NOMO-1 treated with DMSO at 0.1 percent for 48 hours (cell line): Measurements from ENCODE around the gene TBX1.

ENCODE experiments used
- DNase-seq: peaks from one replicate; lab custom pipeline; 2025; ENCODE audit not compliant: unreplicated experiment; lab: John Stamatoyannopoulos, UW

The TBX1 gene

GRCh38 chr22:19737846-19738663 lies 22.5 kb upstream of the TBX1 start:
- DNase-seq = no peak

DNA sequence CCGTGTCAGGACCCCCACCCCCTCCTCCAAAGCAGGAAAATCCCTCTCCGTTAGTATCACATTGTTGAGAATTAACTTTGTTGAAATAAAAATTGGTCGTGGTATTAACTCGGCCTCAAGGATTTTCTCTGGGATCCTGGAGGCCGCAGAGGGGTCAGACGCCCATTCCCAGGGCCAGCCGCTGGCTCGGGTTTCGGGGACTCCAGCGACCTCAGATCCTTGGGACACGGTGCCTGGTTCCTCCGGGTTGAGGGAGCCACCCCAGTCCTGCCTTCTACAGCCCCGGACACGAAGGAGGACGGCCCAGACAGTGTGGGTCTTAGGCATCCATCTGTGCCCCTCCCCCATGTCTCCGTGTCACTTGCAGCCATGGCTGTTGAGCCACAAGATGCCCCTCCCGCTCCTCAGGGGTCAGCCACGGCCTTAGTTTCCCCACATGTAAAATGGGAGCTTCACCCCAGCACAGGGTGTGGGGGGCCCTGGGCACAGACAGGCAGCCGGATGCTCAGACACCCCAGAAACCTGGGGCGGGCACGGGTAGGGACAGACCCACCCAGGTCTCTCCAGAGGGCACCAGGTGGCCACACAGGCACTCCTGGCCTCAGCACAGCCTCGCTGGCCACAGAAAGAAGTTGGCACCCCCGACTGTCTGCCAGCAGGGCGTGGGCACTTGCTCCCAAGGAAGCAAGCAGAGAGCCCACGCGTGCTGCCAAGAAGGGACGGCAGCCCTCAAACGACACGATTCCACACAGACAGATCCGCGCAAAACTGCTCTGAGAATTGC lies 21.7 kb upstream of the TBX1 start:
- no peak for DNase-seq

- no peak for DNase-seq
These were observed 21.1 kb upstream of the TBX1 start for GRCh38 chr22:19739448-19739895.

DNA sequence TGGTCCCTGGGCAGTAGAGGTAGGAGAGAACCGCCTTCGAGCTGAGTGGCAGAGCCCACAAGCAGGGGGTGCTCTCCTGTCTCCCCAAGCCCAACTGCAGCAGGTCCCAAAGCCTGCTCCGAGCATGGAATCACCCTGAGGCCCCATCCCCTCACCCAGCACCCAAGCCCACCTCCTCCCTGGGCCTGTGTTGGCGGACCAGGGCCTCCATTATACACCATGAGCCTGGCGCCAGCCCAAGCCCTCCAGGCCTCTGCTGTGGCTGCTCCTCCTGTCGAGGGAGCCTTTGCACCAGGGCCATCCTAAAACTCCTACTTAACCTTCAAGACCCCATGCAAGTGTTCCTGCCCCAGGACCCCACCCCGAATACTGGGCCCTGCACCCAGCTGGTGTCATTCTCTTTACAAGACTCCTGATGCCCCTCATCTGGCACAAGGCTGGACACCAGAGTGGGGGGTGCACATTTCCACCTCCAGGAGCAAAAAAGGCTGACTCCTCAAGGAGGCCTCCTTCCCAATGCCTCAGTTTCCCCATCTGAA lies 20.6 kb upstream of the TBX1 start:
- no peak for DNase-seq

- no peak for DNase-seq
These were observed 20.0 kb upstream of the TBX1 start for GRCh38 chr22:19740586-19740985.

DNA sequence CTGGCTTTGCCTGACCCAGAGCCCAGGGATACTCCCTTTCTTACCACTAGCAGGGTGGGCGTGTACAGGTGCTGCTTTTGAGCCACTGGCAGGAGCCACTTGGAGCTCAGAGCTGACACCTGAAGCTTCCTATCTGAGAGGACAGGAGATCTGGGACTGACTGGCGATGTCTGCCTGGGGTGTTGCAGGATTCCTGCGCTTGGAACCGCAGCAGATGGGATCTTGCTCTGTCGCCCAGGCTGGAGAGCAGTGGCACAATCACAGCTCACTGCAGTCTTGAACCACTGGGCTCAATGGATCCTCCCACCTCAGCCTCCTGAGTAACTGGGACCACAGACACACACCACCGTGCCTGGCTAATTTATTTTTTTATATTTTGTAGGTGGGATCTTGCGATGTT lies 19.5 kb upstream of the TBX1 start:
- no peak for DNase-seq

- DNase-seq = no peak
These were observed 18.2 kb upstream of the TBX1 start for GRCh38 chr22:19742160-19743066.

DNA sequence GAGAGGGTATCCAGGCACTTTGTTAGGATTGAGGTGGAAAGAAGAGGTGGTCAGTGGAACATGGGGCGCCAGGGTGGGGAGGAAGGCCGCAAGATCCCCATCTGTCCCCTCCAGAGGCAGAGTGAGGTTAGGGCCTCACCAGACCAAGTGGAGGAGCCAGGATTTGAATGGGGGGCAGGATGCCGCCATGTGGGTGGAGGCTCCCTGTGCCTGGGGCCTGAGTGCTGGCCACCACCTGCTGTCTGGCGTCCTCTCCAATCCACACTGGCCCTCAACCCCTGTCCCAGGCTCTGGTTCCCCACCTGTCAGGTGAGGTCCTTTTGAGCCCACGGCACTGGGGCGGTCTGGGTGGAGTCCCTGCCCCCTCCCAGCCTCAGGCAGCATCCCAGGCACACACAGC lies 17.5 kb upstream of the TBX1 start:
- DNase-seq = no peak

- DNase-seq = no peak
These were observed 16.9 kb upstream of the TBX1 start for GRCh38 chr22:19743651-19744050.

DNA sequence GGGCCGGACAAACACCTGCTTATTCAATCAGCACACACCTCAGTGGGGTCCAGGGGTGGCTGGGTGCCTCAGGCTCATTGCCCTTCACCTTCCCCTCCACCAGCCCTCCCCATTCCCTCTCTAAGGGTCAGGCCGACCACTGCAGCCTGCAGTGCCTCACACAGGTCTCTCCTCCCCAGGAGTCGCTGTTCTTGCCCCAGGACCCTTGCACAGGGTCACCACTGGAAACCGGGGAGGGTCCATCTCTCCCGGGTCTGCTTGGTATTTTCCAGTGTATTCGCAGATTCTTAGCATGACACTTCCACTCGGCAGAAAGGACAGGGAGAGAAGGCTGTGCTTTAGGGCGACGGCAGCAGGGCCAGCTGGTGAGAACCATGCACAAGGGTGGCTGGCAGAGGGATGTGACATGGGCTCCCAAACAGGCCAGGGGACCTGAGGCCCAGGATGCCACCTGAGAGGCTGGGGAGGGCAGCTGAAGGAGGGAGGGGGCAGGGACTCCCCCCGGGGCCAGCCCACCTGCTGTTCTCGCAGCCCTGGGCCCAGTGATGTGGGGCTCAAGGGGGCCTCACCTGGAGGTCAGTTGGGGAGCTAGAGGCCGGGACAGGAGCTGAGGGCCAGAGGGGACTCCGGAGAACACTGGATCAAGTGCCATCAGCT lies 16.1 kb upstream of the TBX1 start:
- no peak for DNase-seq

- no peak for DNase-seq
These were observed 15.2 kb upstream of the TBX1 start for GRCh38 chr22:19745155-19746101.

GRCh38 chr22:19746726-19747125 lies 13.9 kb upstream of the TBX1 start:
- no peak for DNase-seq

DNA sequence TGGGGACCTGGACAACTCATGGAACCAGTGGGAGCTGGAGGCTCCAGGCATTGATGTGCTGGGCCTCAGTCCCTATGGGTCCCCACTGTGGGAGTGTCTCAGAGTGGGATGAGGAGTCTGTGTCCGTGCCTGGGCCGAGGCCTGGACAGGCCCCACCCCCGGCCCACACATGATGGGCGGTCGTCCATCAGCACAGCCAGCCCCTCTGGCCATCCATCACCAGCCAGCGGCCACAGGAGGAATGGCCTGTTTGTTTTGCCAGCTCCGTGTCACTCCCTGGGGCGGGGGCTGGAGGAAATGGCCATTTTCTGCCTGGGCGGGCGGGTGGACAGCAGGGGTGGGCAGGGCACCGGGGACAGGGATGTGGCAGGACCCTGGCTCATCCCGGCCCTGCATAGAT lies 13.0 kb upstream of the TBX1 start:
- no peak for DNase-seq

- no peak for DNase-seq
These were observed 12.4 kb upstream of the TBX1 start for GRCh38 chr22:19748139-19748538.

DNA sequence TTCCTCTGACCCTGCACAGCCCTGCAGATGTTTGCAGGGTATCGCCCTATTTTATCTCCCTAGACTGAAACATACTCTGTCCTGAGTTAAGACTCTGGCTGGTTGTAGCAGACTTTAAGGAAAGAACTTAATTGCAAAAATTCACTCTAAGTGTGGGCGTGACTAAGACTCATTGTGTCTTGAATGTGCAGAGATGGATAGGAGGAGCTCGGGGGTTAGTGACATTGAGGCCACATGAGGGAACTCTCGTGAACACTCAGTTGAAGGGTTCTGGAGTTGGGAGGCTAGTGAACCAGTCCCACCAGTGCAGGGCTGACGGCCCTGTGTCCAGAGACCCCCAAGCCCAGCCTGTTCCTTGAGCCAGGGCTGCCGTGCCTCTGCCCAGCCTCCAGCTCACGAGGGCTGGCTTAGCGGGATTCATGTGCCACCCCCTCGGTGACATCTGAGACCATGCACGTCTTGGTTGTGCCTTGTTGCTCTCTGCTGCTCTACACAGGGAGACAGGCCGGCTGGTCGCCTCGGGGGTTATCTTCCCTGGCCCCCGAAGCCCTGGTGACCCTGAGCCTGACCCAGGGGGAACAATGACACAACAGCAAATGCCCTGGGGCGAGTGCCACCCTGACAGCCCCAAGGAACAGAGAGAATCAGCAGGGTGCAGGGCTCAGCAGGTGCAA lies 11.4 kb upstream of the TBX1 start:
- no peak for DNase-seq

DNA sequence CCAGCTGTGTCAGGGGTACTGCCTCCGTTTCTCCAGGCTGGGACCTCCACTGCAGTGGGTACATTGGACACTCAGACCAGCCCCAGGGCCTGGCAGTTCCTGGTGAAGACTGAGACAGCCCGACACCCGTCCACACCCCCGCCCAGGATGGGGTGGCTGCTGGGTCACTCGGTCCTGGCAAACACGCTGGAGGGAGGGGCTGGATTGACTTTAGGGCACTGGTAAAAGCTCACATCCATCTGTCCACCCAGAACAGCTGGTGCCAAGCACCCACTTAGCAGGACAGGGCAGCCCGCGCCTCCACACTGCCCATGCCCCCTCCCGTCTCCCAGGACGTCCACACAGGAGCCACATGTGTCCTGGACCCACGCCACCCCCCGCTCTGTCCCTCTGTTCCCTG lies 10.7 kb upstream of the TBX1 start:
- no peak for DNase-seq

GRCh38 chr22:19750507-19751490 lies 9.8 kb upstream of the TBX1 start:
- DNase-seq = no peak
